Calu3 (cell line): ENCODE data around the gene RAB17. TPM values are rescaled to one million over a fixed set of nuclear protein-coding genes. Genes with fewer than 3 reads are reported as not detected.

Experiments used
- BruUV-seq: library from RNA; stranded (reverse); fragments of 400-500 nt; replicated peaks from 2 replicates; lab custom pipeline; 2021; lab: Mats Ljungman, UMichigan
- CTCF ChIA-PET: fragments of 300-600 bp; sonication (Branson Sonifier 250); formaldehyde crosslinking; loops from one replicate; lab custom pipeline; 2022; ENCODE audit warnings: antibody characterized with exemption; lab: Charles Lee
- DNase-seq: peaks from one replicate; pipeline ENCODE4 v3.0.0; 2022
- H3K27ac Mint-ChIP-seq: one replicate; pipeline ENCODE4 v1.8.0; 2022; ENCODE audit warnings: mixed read lengths; ENCODE audit not compliant: unreplicated experiment
- H3K27me3 Mint-ChIP-seq: one replicate; pipeline ENCODE4 v1.8.0; 2022; ENCODE audit warnings: mixed read lengths; ENCODE audit not compliant: unreplicated experiment
- H3K36me3 Mint-ChIP-seq: one replicate; pipeline ENCODE4 v1.8.0; 2022; ENCODE audit warnings: mild to moderate bottlenecking, moderate library complexity, mixed read lengths; ENCODE audit not compliant: insufficient read depth, unreplicated experiment
- H3K4me1 Mint-ChIP-seq: one replicate; pipeline ENCODE4 v1.8.0; 2022; ENCODE audit warnings: mild to moderate bottlenecking, low read depth, mixed read lengths; ENCODE audit not compliant: unreplicated experiment
- H3K4me3 Mint-ChIP-seq: one replicate; pipeline ENCODE4 v1.8.0; 2022; ENCODE audit warnings: mild to moderate bottlenecking, low read depth, moderate library complexity, mixed read lengths; ENCODE audit not compliant: unreplicated experiment
- H3K9me3 Mint-ChIP-seq: one replicate; pipeline ENCODE4 v1.8.0; 2022; ENCODE audit warnings: low read depth, mixed read lengths; ENCODE audit not compliant: unreplicated experiment
- CTCF ChIP-seq: fragments of 200-600 bp; IDR thresholded peaks from one replicate; pipeline ENCODE4 v1.8.0; 2022; ENCODE audit warnings: antibody characterized with exemption; ENCODE audit not compliant: unreplicated experiment
- intact Hi-C: fragments of 100-400 bp; cut with micrococcal nuclease; formaldehyde crosslinking; loops from one replicate; pipeline ENCODE4 v1.10.0; 2022; ENCODE audit not compliant: unreplicated experiment
- total RNA-seq: library from RNA; stranded (reverse); gene quantifications from 2 replicates; pipeline ENCODE4 v1.2.3, GENCODE V29; 2022

The RAB17 gene
- total RNA-seq, 1 experiment from 2014 or later, result 33.3 TPM

- Mint-ChIP-seq H3K4me1 (no peaks in the 10 kb centered on the region), H3K27ac (no peak overlapping the region), H3K9me3 (no peaks in the 10 kb centered on the region), H3K36me3 (no peaks in the 10 kb centered on the region), H3K4me3 (peak overlapping the region; percentile 40), H3K27me3 (peaks cover 97% of the 10 kb centered on the region)
- CTCF ChIA-PET, result interaction anchor here (0.7 kb wide), 1 partner anchor 292 kb away, joined by 5 read pairs; no protein-coding TSS in a partner anchor
- DNase-seq, result no peak
- no peak for TF ChIP-seq CTCF
- no TSS peak for BruUV-seq
- intact Hi-C loops, result no loop called here
Observed at GRCh38 chr2:237628247-237629187, 38.0 kb upstream of the RAB17 start.

- peaks cover 95% of the 10 kb centered on the region for H3K27me3 Mint-ChIP-seq
- H3K4me3 Mint-ChIP-seq, result peak within 1 kb of the TSS; percentile 40
- peak; percentile 28 for DNase-seq
- H3K9me3 Mint-ChIP-seq, result no peaks in the 10 kb centered on the region
- H3K4me1 Mint-ChIP-seq, result no peaks in the 10 kb centered on the region
- no peaks in the 10 kb centered on the region for H3K36me3 Mint-ChIP-seq
- no peak within 1 kb of the TSS for H3K27ac Mint-ChIP-seq
- intact Hi-C loops, result no loop called here
- no peak for TF ChIP-seq CTCF
- CTCF ChIA-PET, result interaction anchor here (0.7 kb wide), 1 partner anchor 291 kb away, joined by 5 read pairs; no protein-coding TSS in a partner anchor
- BruUV-seq, result no TSS peak
Observed at GRCh38 chr2:237627441-237628246, 37.1 kb upstream of the RAB17 start, which contains the start of gene LRRFIP1. TSS of gene LRRFIP1 (plus strand) at chr2:237627587. CDS start at chr2:237627645, 58 bp downstream.

GRCh38 chr2:237626813-237627440 is 36.4 kb upstream of the RAB17 start:
- no TSS peak for BruUV-seq
- no peaks in the 10 kb centered on the region for H3K36me3 Mint-ChIP-seq
- TF ChIP-seq CTCF, result no peak
- peak overlapping the region; percentile 40 for H3K4me3 Mint-ChIP-seq
- no peaks in the 10 kb centered on the region for H3K4me1 Mint-ChIP-seq
- CTCF ChIA-PET, result no interaction called here
- no peaks in the 10 kb centered on the region for H3K9me3 Mint-ChIP-seq
- intact Hi-C loops, result no loop called here
- H3K27me3 Mint-ChIP-seq, result peaks cover 88% of the 10 kb centered on the region
- no peak for DNase-seq
- H3K27ac Mint-ChIP-seq, result no peak overlapping the region

DNA sequence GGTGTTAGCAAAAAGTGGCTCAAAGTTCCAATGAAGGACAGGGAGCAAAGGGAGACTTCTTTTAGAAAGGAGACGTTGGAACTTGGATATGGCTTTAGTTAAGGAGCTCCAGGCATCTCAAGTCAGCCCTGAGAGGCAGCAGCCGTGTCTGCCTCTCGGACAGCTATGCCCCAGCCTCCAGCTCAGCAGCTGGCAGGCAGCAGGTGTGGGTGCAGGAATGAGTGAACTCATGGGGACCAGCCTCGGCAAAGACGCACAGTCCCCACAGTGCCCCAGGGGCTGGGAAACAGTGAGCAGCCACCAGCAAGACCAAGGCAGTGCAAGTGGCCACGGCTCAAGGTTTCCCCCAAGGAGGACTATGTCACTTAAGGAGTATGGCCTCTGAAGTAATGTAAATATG is 35.2 kb upstream of the RAB17 start:
- intact Hi-C loops, result no loop called here
- Mint-ChIP-seq H3K27me3 (peaks cover 76% of the 10 kb centered on the region), H3K4me3 (no peak overlapping the region), H3K27ac (no peak overlapping the region), H3K36me3 (no peaks in the 10 kb centered on the region), H3K4me1 (no peaks in the 10 kb centered on the region), H3K9me3 (no peaks in the 10 kb centered on the region)
- no peak for DNase-seq
- CTCF ChIA-PET, result no interaction called here
- no TSS peak for BruUV-seq
- no peak for TF ChIP-seq CTCF
